HG02759 (cell line): ENCODE results near the gene GNPAT.

Experiments
- ATAC-seq: cut with Tn5 transposase; IDR thresholded peaks from one replicate; pipeline ENCODE4 v1.9.1; 2021; ENCODE audit warnings: mild to moderate bottlenecking, moderate library complexity; ENCODE audit not compliant: unreplicated experiment

GNPAT gene

GRCh38 chr1:231242516-231243198 lies 1.6 kb downstream of the GNPAT start:
- no peak for ATAC-seq

GRCh38 chr1:231248778-231249177 lies 7.8 kb downstream of the GNPAT start:
- no peak for ATAC-seq

- ATAC-seq: no peak
These were observed 11.3 kb downstream of the GNPAT start for GRCh38 chr1:231252336-231252735.

- ATAC-seq: no peak
These were observed 19.3 kb downstream of the GNPAT start for GRCh38 chr1:231260351-231260750.

- no peak for ATAC-seq
These were observed 23.6 kb downstream of the GNPAT start for GRCh38 chr1:231264642-231265041.

GRCh38 chr1:231265379-231265778 lies 24.4 kb downstream of the GNPAT start:
- no peak for ATAC-seq

- no peak for ATAC-seq
These were observed 25.9 kb downstream of the GNPAT start for GRCh38 chr1:231266811-231267322.

GRCh38 chr1:231272173-231272572 lies 31.2 kb downstream of the GNPAT start:
- no peak for ATAC-seq

- no peak for ATAC-seq
These were observed 31.9 kb downstream of the GNPAT start for GRCh38 chr1:231272880-231273279.

- no peak for ATAC-seq
These were observed 33.3 kb downstream of the GNPAT start for GRCh38 chr1:231274119-231274825.

GRCh38 chr1:231278100-231278790 lies 37.2 kb downstream of the GNPAT start:
- ATAC-seq: no peak

- no peak for ATAC-seq
These were observed 38.1 kb downstream of the GNPAT start for GRCh38 chr1:231279081-231279480.

- ATAC-seq: no peak
These were observed 38.7 kb downstream of the GNPAT start for GRCh38 chr1:231279683-231280082.

GRCh38 chr1:231284441-231284840 lies 43.4 kb downstream of the GNPAT start:
- ATAC-seq: no peak

- ATAC-seq: no peak
These were observed 45.6 kb downstream of the GNPAT start for GRCh38 chr1:231286603-231287002.

- ATAC-seq: no peak
These were observed 54.9 kb downstream of the GNPAT start for GRCh38 chr1:231295938-231296337.

GRCh38 chr1:231301990-231302389 lies 61.0 kb downstream of the GNPAT start:
- ATAC-seq: no peak

- ATAC-seq: no peak
These were observed 69.5 kb downstream of the GNPAT start for GRCh38 chr1:231310391-231310934.

GRCh38 chr1:231311720-231312431 lies 70.9 kb downstream of the GNPAT start:
- no peak for ATAC-seq

- ATAC-seq: no peak
These were observed 71.4 kb downstream of the GNPAT start for GRCh38 chr1:231312432-231312788.

- ATAC-seq: no peak
These were observed 72.6 kb downstream of the GNPAT start for GRCh38 chr1:231313661-231314060.
